WTC11 (cell line): ENCODE measurements around the gene CCNF. TPM values are rescaled to one million over a fixed set of nuclear protein-coding genes. Genes with fewer than 3 reads are reported as not detected.

Source experiments
- ATAC-seq: fragments of 200-7000 bp; cut with Tn5 transposase; 2 replicates; pipeline ENCODE4 v1.10.0; 2021; ENCODE audit warnings: mild to moderate bottlenecking, moderate library complexity
- CTCF ChIA-PET: fragments of 300-600 bp; sonication (Branson Sonifier 250); formaldehyde crosslinking; loops from one replicate; lab custom pipeline; 2021; ENCODE audit warnings: antibody characterized with exemption; lab: Charles Lee
- POLR2A ChIA-PET: fragments of 350-600 bp; sonication (Branson Sonifier 250); formaldehyde crosslinking; loops from one replicate; lab custom pipeline; 2021; ENCODE audit warnings: antibody characterized with exemption; lab: Charles Lee
- DNase-seq: peaks from one replicate; pipeline ENCODE4 v3.0.0; 2021; ENCODE audit warnings: low spot score
- H3K27ac Mint-ChIP-seq: 2 replicates; pipeline ENCODE4 v1.8.0; 2021; ENCODE audit warnings: mixed read lengths
- H3K27me3 Mint-ChIP-seq: 2 replicates; pipeline ENCODE4 v1.8.0; 2021; ENCODE audit warnings: low read depth, mild to moderate bottlenecking, moderate library complexity, mixed read lengths
- H3K36me3 Mint-ChIP-seq: 2 replicates; pipeline ENCODE4 v1.8.0; 2021; ENCODE audit warnings: mixed read lengths
- H3K4me1 Mint-ChIP-seq: 2 replicates; pipeline ENCODE4 v1.8.0; 2022; ENCODE audit warnings: mixed read lengths
- H3K4me3 Mint-ChIP-seq: 2 replicates; pipeline ENCODE4 v1.8.0; 2021; ENCODE audit warnings: mild to moderate bottlenecking, moderate library complexity, mixed read lengths
- H3K9me3 Mint-ChIP-seq: 2 replicates; pipeline ENCODE4 v1.8.0; 2021; ENCODE audit warnings: mixed read lengths
- CREB1 ChIP-seq: sonication (generic); formaldehyde crosslinking; IDR thresholded peaks from 2 replicates; pipeline ENCODE4 v1.8.0; 2023; ENCODE audit warnings: mild to moderate bottlenecking, missing genetic modification reagents
- CREM ChIP-seq: sonication (generic); formaldehyde crosslinking; IDR thresholded peaks from 2 replicates; pipeline ENCODE4 v1.8.1; 2022; ENCODE audit warnings: mild to moderate bottlenecking, missing genetic modification reagents, moderate library complexity
- ELF4 ChIP-seq: sonication (generic); formaldehyde crosslinking; IDR thresholded peaks from 2 replicates; pipeline ENCODE4 v1.8.1; 2022; ENCODE audit warnings: low read depth, mild to moderate bottlenecking, moderate library complexity, missing genetic modification reagents
- FOXP1 ChIP-seq: sonication (generic); formaldehyde crosslinking; IDR thresholded peaks from 2 replicates; pipeline ENCODE4 v1.8.0; 2022; ENCODE audit warnings: missing genetic modification reagents, mild to moderate bottlenecking, moderate library complexity, borderline replicate concordance
- GABPB1 ChIP-seq: sonication (generic); formaldehyde crosslinking; IDR thresholded peaks from 2 replicates; pipeline ENCODE4 v1.8.1; 2023; ENCODE audit warnings: mild to moderate bottlenecking, missing genetic modification reagents
- GTF2I ChIP-seq: fragments of 250-450 bp; sonication (Bioruptor Pico); conservative IDR thresholded peaks from 2 replicates; pipeline ENCODE4 v1.4.0; 2021; ENCODE audit warnings: mild to moderate bottlenecking
- IRF2 ChIP-seq: sonication (generic); formaldehyde crosslinking; IDR thresholded peaks from 2 replicates; pipeline ENCODE4 v1.8.0; 2022; ENCODE audit warnings: low read depth, missing genetic modification reagents, borderline replicate concordance
- KAT7 ChIP-seq: sonication (generic); formaldehyde crosslinking; IDR thresholded peaks from 2 replicates; pipeline ENCODE4 v1.8.1; 2023; ENCODE audit warnings: missing genetic modification reagents, mild to moderate bottlenecking, borderline replicate concordance
- NR3C1 ChIP-seq: sonication (generic); formaldehyde crosslinking; conservative IDR thresholded peaks from 2 replicates; pipeline ENCODE4 v1.8.1; 2023; ENCODE audit warnings: low read depth, mild to moderate bottlenecking, missing genetic modification reagents
- RELA ChIP-seq: sonication (generic); formaldehyde crosslinking; IDR thresholded peaks from 2 replicates; pipeline ENCODE4 v1.8.1; 2022; ENCODE audit warnings: missing genetic modification reagents, mild to moderate bottlenecking, borderline replicate concordance
- ZBTB21 ChIP-seq: sonication (generic); formaldehyde crosslinking; IDR thresholded peaks from 2 replicates; pipeline ENCODE4 v1.8.1; 2023; ENCODE audit warnings: mild to moderate bottlenecking, missing genetic modification reagents, borderline replicate concordance
- total RNA-seq: library from RNA; stranded (reverse); gene quantifications from 3 replicates; pipeline ENCODE4 v1.2.3, GENCODE V29; 2021
- TF ChIP-seq, protein P1 (sequence below): sonication (generic); formaldehyde crosslinking; IDR thresholded peaks from 2 replicates; pipeline ENCODE4 v1.8.1; 2022; ENCODE audit warnings: missing genetic modification reagents, borderline replicate concordance
- TF ChIP-seq, protein P2 (sequence below): fragments of 250-450 bp; sonication (Bioruptor Pico); IDR thresholded peaks from 2 replicates; pipeline ENCODE4 v1.9.0; 2021; ENCODE audit warnings: mild to moderate bottlenecking
- TF ChIP-seq, protein P3 (sequence below): sonication (generic); formaldehyde crosslinking; conservative IDR thresholded peaks from 2 replicates; pipeline ENCODE4 v1.8.1; 2023; ENCODE audit warnings: mild to moderate bottlenecking, low read depth, missing genetic modification reagents, moderate library complexity
- TF ChIP-seq, protein P4 (sequence below): sonication (generic); formaldehyde crosslinking; IDR thresholded peaks from 2 replicates; pipeline ENCODE4 v1.8.1; 2022; ENCODE audit warnings: mild to moderate bottlenecking, missing genetic modification reagents, moderate library complexity, borderline replicate concordance
- TF ChIP-seq, protein P5 (sequence below): sonication (generic); formaldehyde crosslinking; IDR thresholded peaks from 2 replicates; pipeline ENCODE4 v1.8.0; 2023; ENCODE audit warnings: missing genetic modification reagents

Gene CCNF
- total RNA-seq, 1 experiment from 2014 or later = 65.7 TPM

DNA sequence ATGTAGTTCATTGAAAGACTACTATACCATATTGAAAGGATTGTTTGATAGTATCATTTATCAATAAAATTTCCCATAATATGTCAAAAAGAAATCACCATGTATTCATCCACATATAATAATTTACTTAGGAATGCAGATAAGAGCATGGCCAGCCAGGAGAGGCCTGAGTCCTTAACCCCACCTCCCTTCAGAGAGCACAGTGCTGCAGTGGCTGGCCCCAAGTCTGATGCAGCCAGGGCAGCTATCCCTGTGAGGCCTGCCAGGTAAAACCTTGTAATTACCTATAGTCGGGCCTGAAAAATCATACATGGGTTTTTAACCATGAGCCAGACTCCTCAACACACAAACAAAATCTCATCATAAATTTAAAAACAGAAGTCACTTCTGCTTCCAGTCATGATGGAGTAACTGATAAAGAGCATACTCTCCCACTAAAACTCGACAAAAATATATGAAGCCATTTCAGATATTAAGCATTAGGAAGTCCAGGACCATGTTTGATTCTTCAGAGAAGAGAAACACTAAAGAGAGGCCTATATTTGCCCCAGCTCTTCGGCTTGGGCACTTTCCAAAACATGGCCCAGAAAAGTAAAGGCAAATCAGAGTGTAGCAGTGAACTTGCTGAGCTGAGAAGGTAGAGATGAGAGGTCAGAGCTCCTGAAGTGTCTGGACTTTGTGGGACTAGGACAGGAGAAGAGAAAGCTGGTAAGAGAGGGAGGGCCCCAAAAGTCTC lies 40.9 kb upstream of the CCNF start (continued):
- TF ChIP-seq, protein P1, sequence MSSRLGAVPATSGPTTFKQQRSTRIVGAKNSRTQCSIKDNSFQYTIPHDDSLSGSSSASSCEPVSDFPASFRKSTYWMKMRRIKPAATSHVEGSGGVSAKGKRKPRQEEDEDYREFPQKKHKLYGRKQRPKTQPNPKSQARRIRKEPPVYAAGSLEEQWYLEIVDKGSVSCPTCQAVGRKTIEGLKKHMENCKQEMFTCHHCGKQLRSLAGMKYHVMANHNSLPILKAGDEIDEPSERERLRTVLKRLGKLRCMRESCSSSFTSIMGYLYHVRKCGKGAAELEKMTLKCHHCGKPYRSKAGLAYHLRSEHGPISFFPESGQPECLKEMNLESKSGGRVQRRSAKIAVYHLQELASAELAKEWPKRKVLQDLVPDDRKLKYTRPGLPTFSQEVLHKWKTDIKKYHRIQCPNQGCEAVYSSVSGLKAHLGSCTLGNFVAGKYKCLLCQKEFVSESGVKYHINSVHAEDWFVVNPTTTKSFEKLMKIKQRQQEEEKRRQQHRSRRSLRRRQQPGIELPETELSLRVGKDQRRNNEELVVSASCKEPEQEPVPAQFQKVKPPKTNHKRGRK (CRISPR knock-in tag) = no peak

DNA sequence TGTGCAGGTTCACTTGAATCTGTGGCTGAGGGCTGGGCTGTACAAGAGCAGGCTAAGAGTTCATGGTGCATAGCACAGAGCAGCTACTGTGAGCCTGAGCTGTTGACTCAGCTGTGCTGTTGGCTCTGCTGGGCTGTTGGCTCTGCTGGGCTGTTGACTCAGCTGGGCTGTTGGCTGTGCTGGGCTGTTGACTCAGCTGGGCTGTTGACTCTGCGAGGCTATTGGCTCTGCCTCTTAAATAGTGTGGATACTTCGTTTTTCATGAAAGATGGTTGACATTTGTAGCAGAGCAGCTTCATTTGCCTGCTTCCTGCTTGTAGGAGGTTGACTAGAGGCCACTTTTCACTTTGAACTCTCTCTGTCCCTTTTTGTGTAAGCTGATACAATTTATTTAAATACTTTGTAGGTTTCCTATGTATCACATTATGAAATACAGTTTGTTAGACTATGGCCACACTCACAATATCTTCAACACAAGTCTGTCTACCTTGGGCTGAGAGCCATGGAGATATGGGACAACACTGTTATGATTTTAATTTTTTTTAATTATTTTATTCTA lies 40.3 kb upstream of the CCNF start:
- Mint-ChIP-seq H3K36me3 (peaks cover 11% of the 10 kb centered on the region), H3K4me3 (no peak overlapping the region), H3K27ac (no peak overlapping the region), H3K27me3 (peaks cover 3% of the 10 kb centered on the region), H3K9me3 (peaks cover 16% of the 10 kb centered on the region), H3K4me1 (peaks cover 30% of the 10 kb centered on the region)
- 0 out of 2 replicates have a peak, but pooled peaks have one; percentile 7 for TF ChIP-seq GTF2I (CRISPR knock-in tag)
- no peak for TF ChIP-seq NR3C1 (CRISPR knock-in tag)
- TF ChIP-seq, protein P2, sequence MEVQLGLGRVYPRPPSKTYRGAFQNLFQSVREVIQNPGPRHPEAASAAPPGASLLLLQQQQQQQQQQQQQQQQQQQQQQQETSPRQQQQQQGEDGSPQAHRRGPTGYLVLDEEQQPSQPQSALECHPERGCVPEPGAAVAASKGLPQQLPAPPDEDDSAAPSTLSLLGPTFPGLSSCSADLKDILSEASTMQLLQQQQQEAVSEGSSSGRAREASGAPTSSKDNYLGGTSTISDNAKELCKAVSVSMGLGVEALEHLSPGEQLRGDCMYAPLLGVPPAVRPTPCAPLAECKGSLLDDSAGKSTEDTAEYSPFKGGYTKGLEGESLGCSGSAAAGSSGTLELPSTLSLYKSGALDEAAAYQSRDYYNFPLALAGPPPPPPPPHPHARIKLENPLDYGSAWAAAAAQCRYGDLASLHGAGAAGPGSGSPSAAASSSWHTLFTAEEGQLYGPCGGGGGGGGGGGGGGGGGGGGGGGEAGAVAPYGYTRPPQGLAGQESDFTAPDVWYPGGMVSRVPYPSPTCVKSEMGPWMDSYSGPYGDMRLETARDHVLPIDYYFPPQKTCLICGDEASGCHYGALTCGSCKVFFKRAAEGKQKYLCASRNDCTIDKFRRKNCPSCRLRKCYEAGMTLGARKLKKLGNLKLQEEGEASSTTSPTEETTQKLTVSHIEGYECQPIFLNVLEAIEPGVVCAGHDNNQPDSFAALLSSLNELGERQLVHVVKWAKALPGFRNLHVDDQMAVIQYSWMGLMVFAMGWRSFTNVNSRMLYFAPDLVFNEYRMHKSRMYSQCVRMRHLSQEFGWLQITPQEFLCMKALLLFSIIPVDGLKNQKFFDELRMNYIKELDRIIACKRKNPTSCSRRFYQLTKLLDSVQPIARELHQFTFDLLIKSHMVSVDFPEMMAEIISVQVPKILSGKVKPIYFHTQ (CRISPR knock-in tag) = no peak
- TF ChIP-seq, protein P3, sequence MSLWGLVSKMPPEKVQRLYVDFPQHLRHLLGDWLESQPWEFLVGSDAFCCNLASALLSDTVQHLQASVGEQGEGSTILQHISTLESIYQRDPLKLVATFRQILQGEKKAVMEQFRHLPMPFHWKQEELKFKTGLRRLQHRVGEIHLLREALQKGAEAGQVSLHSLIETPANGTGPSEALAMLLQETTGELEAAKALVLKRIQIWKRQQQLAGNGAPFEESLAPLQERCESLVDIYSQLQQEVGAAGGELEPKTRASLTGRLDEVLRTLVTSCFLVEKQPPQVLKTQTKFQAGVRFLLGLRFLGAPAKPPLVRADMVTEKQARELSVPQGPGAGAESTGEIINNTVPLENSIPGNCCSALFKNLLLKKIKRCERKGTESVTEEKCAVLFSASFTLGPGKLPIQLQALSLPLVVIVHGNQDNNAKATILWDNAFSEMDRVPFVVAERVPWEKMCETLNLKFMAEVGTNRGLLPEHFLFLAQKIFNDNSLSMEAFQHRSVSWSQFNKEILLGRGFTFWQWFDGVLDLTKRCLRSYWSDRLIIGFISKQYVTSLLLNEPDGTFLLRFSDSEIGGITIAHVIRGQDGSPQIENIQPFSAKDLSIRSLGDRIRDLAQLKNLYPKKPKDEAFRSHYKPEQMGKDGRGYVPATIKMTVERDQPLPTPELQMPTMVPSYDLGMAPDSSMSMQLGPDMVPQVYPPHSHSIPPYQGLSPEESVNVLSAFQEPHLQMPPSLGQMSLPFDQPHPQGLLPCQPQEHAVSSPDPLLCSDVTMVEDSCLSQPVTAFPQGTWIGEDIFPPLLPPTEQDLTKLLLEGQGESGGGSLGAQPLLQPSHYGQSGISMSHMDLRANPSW (CRISPR knock-in tag) = no peak
- TF ChIP-seq, protein P4, sequence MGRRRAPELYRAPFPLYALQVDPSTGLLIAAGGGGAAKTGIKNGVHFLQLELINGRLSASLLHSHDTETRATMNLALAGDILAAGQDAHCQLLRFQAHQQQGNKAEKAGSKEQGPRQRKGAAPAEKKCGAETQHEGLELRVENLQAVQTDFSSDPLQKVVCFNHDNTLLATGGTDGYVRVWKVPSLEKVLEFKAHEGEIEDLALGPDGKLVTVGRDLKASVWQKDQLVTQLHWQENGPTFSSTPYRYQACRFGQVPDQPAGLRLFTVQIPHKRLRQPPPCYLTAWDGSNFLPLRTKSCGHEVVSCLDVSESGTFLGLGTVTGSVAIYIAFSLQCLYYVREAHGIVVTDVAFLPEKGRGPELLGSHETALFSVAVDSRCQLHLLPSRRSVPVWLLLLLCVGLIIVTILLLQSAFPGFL = 0 out of 2 replicates have a peak, but pooled peaks have one; percentile 40
- no peak for TF ChIP-seq CREM (CRISPR knock-in tag)
- peak; percentile 15; the same call in 1 of the 2 replicates for TF ChIP-seq GABPB1 (CRISPR knock-in tag)
- TF ChIP-seq CREB1 (CRISPR knock-in tag) = no peak
- no peak for TF ChIP-seq ZBTB21 (CRISPR knock-in tag)
- no peak for TF ChIP-seq FOXP1 (CRISPR knock-in tag)
- ChIA-PET CTCF (interaction anchor here (0.6 to 1.4 kb wide), 5 partner anchors 15 to 113 kb away, joined by 3 to 4 read pairs (median 3); partner anchors contain the start of gene ABCA3), POLR2A (no interaction called here)
- ATAC-seq = no peak
- DNase-seq = no peak

DNA sequence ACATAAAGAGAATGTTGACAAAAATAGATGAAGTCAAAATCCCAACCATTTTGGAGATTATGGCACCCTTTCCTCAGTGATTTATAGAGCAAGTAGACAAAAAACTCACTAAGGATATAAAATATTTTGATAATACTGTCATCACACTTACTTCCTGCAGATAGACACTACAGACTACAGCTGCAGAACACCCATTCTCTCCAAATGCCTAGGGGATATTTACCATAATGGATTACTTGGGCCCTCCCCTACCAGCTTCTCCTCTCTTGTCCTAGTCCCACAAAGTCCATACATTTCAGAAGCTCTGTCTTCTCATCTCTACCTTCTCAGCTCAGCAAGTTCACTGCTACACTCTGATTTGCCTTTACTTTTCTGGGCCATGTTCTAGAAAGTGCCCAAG lies 37.2 kb upstream of the CCNF start:
- Mint-ChIP-seq H3K4me1 (peaks cover 14% of the 10 kb centered on the region), H3K4me3 (no peak overlapping the region), H3K9me3 (peaks cover 16% of the 10 kb centered on the region), H3K27ac (no peak overlapping the region; the same call in 1 of the 2 replicates), H3K36me3 (peaks cover 11% of the 10 kb centered on the region), H3K27me3 (peaks cover 3% of the 10 kb centered on the region)
- ChIA-PET CTCF (no interaction called here), POLR2A (no interaction called here)
- ATAC-seq (no peak), DNase-seq (no peak)
- TF ChIP-seq ELF4 (CRISPR knock-in tag) = no peak
- TF ChIP-seq IRF2 (CRISPR knock-in tag) = no peak
- TF ChIP-seq RELA (CRISPR knock-in tag) = no peak
- no peak for TF ChIP-seq GABPB1 (CRISPR knock-in tag)
- TF ChIP-seq KAT7 (CRISPR knock-in tag) = no peak
- no peak for TF ChIP-seq CREM (CRISPR knock-in tag)
- TF ChIP-seq, protein P5, sequence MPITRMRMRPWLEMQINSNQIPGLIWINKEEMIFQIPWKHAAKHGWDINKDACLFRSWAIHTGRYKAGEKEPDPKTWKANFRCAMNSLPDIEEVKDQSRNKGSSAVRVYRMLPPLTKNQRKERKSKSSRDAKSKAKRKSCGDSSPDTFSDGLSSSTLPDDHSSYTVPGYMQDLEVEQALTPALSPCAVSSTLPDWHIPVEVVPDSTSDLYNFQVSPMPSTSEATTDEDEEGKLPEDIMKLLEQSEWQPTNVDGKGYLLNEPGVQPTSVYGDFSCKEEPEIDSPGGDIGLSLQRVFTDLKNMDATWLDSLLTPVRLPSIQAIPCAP = no peak
